HG02938 (cell line): ENCODE measurements around the gene PTPRN.
"Not testable (repeated sequence)": the region's sequence is repeated elsewhere in the genome, so short reads cannot be mapped to it uniquely, and the experiment has no call there.

ENCODE experiments used
- ATAC-seq: cut with Tn5 transposase; IDR thresholded peaks from one replicate; pipeline ENCODE4 v1.9.1; 2021; ENCODE audit warnings: mild to moderate bottlenecking, moderate library complexity; ENCODE audit not compliant: unreplicated experiment

The PTPRN gene

GRCh38 chr2:219309278-219309677 is at the start of gene PTPRN:
Gene PTPRN (minus strand): TSS chr2:219309401. CDS start chr2:219309332, 69 bp downstream.
- no peak for ATAC-seq

- no peak for ATAC-seq
Observed at GRCh38 chr2:219358170-219359075, 49.2 kb upstream of the PTPRN start.

GRCh38 chr2:219356834-219357233 is 47.6 kb upstream of the PTPRN start:
- no peak for ATAC-seq

GRCh38 chr2:219354582-219354981 is 45.4 kb upstream of the PTPRN start:
- no peak for ATAC-seq

DNA sequence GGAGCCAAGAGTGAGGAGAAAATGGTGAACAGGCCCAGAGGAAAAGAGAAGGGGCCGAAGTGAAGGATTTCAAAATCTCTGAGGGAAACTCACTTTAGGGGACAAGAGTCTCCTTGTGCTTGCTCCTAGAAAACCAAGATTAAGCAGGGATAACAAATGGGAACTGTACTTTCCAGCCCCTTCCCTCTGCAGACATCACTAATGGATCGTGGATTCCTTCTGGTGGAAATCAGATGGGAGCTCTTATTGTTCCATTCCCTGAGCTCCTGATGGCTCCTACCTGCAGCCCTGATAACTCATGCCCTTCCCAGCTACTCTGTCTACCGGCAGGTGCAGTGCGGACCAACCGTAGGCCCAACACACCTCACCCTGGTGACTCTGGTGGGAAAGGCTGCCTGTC is 43.9 kb upstream of the PTPRN start:
- ATAC-seq: no peak

- ATAC-seq: no peak
Observed at GRCh38 chr2:219352448-219353023, 43.3 kb upstream of the PTPRN start.

DNA sequence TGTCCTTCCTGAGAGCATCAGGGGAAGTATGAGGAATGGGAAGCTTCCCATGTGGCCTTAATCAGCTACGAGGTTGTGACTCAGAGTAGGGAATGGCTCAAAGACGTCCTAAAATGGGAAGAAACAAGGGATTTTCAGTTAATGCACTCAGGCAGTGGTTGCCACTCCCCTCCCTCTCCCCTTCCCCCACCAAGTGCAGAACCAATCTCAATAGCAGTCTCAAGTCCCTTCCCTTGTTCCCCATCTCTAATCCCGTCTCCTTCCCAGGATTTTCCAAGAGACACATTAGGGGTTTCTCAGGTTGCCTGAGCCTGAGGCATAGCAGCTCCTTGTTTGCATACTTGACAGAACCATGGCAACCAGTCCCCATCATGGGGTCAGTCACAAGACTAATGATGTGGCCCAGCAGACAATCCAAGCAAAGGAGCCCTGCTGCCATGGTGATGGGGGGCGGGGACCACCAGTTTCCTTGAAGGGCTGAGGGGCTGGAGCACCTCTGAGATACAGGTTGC is 41.6 kb upstream of the PTPRN start:
- ATAC-seq: no peak

DNA sequence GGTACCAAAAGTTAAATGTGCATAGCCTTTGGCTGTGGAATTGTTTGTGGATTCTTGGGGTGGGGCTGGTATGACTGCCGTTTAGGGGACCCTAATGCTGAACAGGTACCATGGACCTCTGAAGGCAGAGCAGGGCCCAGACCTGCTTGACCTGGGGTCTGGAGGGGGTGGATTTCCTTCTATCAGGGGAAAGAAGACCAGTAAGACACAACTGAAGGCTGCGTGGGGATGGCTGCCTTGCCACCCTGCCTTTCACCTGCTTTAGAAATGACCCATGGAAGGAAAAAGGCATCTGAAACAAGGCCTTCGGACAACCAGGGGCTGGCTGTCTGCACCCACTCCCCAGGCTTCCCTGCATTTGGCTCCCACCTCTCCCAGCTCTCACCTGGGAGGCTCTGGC is 41.0 kb upstream of the PTPRN start:
- ATAC-seq: no peak

GRCh38 chr2:219344751-219345430 is 35.7 kb upstream of the PTPRN start:
- ATAC-seq: no peak

- no peak for ATAC-seq
Observed at GRCh38 chr2:219335373-219335786, 26.2 kb upstream of the PTPRN start.

DNA sequence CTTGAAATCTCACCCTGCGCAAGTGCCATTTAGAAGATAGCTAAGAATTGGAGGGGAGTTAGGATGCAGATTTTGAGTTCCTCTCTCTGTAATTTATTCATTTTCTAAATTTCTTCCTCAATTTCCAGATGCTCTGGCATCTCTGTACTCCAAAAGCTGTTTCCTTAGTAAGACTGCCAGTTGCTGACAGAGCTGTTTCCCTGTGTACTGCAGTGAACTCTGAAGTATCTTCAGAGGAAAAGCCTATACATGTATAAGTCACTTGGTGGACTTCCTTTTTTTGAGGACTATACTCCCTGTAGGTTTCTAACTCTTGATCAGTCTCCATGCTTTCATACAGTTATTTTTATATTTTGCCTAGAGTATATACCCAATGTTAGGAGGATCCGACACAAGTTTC is 24.9 kb upstream of the PTPRN start:
- ATAC-seq: no peak

GRCh38 chr2:219332542-219332941 is 23.3 kb upstream of the PTPRN start, which contains the start of gene RESP18:
Gene RESP18 (minus strand): TSS chr2:219332744.
- ATAC-seq: no peak

- no peak for ATAC-seq
Observed at GRCh38 chr2:219331560-219332213, 22.5 kb upstream of the PTPRN start.

DNA sequence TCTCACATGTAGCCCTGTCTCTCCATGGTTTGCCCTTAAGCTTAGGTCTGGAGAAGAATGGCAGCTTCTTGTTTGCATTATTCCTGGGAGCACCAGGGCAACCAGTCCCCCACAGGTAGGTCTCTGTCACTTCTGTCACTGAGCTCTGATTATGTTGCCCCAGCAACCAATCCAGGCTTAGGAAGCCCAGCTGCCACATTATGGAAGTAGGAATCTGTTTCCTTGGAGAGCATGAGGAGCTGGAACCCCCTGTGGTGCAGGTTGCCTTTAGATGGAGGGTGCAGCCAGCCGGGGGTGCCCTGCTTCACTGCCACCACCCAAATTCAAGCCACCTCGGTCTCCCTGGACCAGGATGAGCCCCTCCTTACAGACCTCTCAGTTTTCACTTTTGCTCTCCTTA is 18.5 kb upstream of the PTPRN start:
- ATAC-seq: no peak

- no peak for ATAC-seq
Observed at GRCh38 chr2:219325657-219326315, 16.6 kb upstream of the PTPRN start.

DNA sequence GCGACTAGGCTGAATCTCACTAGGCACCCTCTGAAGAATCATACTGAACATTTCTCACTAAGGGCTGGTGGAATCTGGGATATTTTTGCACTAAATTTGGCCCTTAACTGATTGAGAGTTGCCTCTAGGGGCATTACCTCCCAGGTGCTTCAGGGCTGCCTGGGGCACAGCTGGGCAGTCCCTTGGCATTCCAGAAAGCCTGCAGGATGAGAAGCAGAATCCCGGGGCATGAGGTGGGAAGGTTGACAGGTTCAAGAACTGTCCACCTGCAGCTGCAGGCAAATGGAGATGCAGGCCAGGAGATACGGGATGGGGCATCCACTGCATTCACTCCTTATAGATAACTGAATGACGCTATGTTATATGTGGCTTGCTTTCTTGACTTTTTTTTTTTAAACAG is 15.9 kb upstream of the PTPRN start:
- ATAC-seq: no peak

GRCh38 chr2:219323434-219323833 is 14.2 kb upstream of the PTPRN start:
- no peak for ATAC-seq

DNA sequence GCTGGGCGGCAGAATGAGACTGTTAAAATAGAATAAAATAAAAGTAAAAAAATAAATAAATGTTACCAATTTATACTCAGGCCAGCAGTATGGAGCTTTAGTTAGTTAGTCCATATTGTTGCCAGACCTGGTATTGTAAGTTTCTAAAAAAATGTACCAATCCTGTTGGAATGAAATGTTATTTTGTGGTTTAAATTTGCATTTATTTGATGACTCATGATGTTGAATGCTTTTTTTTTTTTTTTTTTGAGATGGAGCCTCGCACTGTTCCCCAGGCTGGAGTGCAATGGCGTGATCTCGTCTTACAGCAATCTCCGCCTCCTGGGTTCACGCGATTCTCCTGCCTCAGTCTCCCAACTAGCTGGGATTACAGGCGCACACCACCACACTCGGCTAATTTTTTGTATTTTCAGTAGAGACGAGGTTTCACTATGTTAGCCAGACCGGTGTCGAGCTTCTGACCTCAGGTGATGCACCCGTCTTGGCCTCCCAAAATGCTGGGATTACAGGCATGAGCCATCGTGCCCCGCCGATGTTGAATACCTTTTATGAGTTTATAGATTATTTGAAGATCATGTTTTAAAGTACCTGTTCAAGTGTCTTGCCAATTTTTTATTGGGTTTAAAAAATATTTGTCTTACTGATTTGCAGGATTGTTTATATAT is 5.7 kb upstream of the PTPRN start:
- no peak for ATAC-seq

- not testable (repeated sequence) for ATAC-seq
Observed at GRCh38 chr2:219312683-219313263, 3.6 kb upstream of the PTPRN start.
